ENCODE results near the gene PRPH.
"Not testable (repeated sequence)": the region's sequence is repeated elsewhere in the genome, so short reads cannot be mapped to it uniquely, and the experiment has no call there.

Gene PRPH

DNA sequence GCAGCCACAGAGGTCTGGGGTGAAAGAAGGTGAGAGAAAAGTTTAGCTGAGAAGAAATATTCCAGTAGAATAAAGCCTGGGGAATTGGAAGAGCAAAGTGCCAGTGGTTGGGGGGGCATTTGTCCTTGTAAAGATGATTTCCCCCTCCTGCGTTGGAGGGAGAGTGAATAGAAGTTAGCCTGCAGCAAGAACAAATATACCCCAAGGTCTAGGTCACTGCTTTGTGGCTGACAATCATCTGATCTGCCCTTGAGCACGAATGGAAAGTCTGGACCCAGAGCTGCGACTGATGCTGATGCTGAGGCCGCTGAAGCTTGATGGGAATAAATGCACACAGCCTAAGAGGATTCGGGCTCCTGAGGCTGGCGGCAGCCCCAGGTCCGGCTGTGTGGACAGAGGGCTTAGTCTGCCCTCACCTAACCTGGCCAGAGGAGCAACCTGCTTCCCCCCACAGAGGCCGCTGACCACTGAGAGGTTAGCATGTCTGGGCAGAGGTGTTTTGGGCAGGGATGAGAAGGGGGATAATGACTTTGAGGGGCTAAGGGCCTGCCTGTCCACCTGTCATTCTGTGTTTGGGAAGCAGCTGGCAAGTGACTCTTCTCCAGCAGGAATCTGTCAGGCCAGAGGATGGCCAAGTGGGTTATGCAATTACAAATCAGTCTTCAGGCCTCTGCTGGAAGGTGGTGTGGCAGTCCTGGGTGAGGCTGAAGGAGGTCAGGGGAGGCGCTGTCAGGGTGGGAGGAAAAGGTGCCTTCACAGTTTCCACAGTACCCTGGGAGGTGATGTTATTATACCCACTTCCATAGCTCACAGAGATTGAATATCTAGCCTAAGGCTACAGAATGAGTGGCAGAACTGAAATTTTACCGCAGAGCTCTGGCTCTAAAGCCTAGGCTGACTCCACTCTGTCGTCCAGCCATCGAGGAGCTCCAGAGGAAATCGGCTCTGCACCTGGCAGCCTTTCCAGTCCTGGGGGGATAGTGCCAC is 18.4 kb upstream of the PRPH start:
- TF ChIP-seq, protein P1, sequence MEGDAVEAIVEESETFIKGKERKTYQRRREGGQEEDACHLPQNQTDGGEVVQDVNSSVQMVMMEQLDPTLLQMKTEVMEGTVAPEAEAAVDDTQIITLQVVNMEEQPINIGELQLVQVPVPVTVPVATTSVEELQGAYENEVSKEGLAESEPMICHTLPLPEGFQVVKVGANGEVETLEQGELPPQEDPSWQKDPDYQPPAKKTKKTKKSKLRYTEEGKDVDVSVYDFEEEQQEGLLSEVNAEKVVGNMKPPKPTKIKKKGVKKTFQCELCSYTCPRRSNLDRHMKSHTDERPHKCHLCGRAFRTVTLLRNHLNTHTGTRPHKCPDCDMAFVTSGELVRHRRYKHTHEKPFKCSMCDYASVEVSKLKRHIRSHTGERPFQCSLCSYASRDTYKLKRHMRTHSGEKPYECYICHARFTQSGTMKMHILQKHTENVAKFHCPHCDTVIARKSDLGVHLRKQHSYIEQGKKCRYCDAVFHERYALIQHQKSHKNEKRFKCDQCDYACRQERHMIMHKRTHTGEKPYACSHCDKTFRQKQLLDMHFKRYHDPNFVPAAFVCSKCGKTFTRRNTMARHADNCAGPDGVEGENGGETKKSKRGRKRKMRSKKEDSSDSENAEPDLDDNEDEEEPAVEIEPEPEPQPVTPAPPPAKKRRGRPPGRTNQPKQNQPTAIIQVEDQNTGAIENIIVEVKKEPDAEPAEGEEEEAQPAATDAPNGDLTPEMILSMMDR (IDR thresholded peaks at IDR 0.05; ENCODE audit: low read depth, low read length): no peak
- Histone ChIP-seq H3K4me1 (peaks cover 13% of the 10 kb centered on the region), H3K36me3 (no peaks in the 10 kb centered on the region), H3K9me3 (no peaks in the 10 kb centered on the region), H3K4me3 (ENCODE audit: low read depth, low read length) (no peak overlapping the region), H3K27me3 (0 out of 2 replicates have a peak, but pooled peaks cover 2% of the 10 kb centered on the region)
- no peak for DNase-seq

DNA sequence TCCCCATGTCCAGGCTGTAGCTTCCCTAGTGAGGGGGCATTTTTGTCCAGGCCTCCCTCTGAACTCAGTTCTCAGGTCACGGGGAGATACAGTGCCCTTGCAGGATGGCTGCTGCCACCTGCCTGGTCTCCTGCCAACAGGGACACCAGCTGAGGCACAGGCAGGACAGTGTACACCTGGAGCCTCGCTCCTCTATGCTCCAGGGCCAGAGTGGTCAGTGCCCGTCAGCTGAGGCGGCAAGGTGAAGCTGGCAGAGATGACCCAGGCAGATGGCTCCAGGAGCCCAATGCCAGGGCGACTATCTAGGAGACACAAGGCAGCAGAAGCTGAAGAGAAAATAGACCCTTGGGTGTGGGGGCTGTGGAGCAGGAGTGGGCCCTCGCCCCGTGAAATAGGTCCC is 17.5 kb upstream of the PRPH start:
- no peak for DNase-seq

DNA sequence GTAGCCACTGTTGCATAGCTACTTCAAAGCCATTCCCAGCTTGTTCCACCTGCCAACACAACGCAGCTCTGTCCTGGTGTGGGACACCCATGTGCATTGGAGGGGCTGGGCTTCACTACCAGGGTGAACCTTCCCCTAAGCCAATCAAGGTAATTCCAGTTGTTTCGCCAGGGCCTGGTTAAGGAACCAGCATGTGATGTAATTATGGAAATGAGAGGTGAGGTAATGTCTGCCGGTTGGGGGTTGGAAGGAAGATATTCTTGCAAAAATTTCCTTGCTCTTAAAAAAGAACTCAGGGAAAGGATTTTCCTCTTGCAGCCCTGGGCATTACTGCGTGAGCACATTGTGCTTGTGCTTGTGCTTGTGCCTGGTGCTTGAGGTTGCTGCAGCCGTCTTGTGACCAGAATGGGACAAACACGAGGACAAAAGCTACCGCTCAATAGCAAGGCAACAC is 15.2 kb upstream of the PRPH start:
- DNase-seq: peak; percentile 33
- no peaks in the 10 kb centered on the region for H3K36me3 ChIP-seq
- H3K4me3 ChIP-seq (ENCODE audit: low read depth, low read length): no peak overlapping the region
- peaks cover 24% of the 10 kb centered on the region for H3K4me1 ChIP-seq
- no peaks in the 10 kb centered on the region for H3K9me3 ChIP-seq
- TF ChIP-seq, protein P1 (IDR thresholded peaks at IDR 0.05; ENCODE audit: low read depth, low read length): no peak
- H3K27me3 ChIP-seq: no peaks in the 10 kb centered on the region

More for the DNA sequence above, 17.5 kb upstream of the PRPH start:
- 0 out of 2 replicates have a peak, but pooled peaks cover 2% of the 10 kb centered on the region for H3K27me3 ChIP-seq
- H3K36me3 ChIP-seq: no peaks in the 10 kb centered on the region
- H3K4me3 ChIP-seq (ENCODE audit: low read depth, low read length): no peak overlapping the region
- H3K9me3 ChIP-seq: no peaks in the 10 kb centered on the region
- TF ChIP-seq, protein P1 (IDR thresholded peaks at IDR 0.05; ENCODE audit: low read depth, low read length): no peak
- peaks cover 15% of the 10 kb centered on the region for H3K4me1 ChIP-seq

DNA sequence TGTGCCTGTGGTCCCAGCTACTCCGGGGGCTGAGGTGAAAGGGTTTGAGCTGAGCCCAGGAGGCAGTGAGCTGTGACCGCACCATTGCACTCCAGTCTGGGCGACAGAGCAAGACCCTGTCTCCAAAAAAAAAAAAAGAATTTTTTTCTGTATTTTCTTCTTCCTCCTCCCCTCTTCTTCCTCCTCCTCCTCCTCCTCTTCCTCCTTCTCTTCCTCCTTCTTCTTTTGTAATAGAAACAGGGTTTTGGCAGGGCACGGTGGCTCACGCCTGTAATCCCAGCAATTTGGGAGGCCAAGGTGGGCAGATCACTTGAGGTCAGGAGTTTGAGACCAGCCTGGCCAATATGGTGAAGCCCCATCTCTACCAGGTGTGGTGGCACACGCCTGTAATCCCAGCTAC is 14.4 kb upstream of the PRPH start:
- not testable (repeated sequence) for DNase-seq; H3K4me3 ChIP-seq (ENCODE audit: low read depth, low read length); H3K27me3 ChIP-seq; H3K9me3 ChIP-seq; H3K36me3 ChIP-seq
- H3K4me1 ChIP-seq: peaks cover 24% of the 10 kb centered on the region

DNA sequence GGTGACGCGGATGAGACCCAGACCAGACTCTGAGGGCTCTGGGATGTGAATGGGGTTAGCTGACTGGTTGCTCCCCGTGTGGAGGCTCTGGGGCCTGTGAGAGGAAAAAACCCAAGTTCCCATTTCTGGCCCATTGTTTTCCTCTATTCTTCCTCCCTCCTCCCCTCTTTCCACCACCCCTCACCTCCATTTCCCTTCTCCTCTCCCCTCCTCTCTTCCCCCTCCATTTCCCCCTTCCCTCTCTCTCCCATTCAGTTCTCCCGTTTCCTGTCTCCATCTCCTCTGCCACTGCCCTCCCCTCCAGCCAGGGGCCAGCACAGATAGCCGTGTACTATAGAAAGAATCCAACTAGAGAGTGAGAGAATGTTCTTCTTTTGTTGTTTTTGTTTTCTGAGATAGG is 12.6 kb upstream of the PRPH start:
- peaks cover 21% of the 10 kb centered on the region for H3K4me1 ChIP-seq

DNA sequence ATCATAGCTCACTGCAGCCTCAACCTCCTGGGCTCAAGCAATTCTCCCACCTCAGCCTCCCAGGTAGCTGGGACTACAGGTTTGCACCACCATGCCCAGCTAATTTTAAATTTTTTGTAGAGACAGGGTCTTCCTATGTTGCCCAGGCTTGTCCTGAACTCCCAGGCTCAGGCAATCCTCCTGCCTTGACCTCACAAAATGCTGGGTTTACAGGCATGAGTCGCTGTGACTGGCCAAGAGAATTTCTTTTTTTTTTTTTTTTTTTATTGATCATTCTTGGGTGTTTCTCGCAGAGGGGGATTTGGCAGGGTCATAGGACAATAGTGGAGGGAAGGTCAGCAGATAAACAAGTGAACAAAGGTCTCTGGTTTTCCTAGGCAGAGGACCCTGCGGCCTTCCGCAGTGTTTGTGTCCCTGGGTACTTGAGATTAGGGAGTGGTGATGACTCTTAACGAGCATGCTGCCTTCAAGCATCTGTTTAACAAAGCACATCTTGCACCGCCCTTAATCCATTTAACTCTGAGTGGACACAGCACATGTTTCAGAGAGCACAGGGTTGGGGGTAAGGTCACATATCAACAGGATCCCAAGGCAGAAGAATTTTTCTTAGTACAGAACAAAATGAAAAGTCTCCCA is 12.1 kb upstream of the PRPH start:
- H3K4me3 ChIP-seq (ENCODE audit: low read depth, low read length); H3K36me3 ChIP-seq; DNase-seq; H3K9me3 ChIP-seq; H3K27me3 ChIP-seq: not testable (repeated sequence)
- H3K4me1 ChIP-seq: peaks cover 21% of the 10 kb centered on the region

More for the DNA sequence above, 12.6 kb upstream of the PRPH start:
- Histone ChIP-seq H3K27me3 (no peaks in the 10 kb centered on the region), H3K9me3 (no peaks in the 10 kb centered on the region), H3K4me3 (ENCODE audit: low read depth, low read length) (no peak overlapping the region), H3K36me3 (no peaks in the 10 kb centered on the region)
- no peak for DNase-seq
- TF ChIP-seq, protein P1 (IDR thresholded peaks at IDR 0.05; ENCODE audit: low read depth, low read length): no peak

All from BE2C (cell line).